NOMO-1 treated with dmso at 0.1 percent for 144 hours (cell line): ENCODE results near the gene MCC.
"Not testable (repeated sequence)": the region's sequence is repeated elsewhere in the genome, so short reads cannot be mapped to it uniquely, and the experiment has no call there.

Source experiments
- DNase-seq: peaks from one replicate; lab custom pipeline; 2025; ENCODE audit not compliant: unreplicated experiment; lab: John Stamatoyannopoulos, UW

MCC gene

GRCh38 chr5:113090336-113091106 lies 397.7 kb downstream of the MCC start:
- DNase-seq: no peak

GRCh38 chr5:113089653-113090335 lies 398.5 kb downstream of the MCC start:
- DNase-seq: no peak

- no peak for DNase-seq
Measured at GRCh38 chr5:113087976-113088514, 400.2 kb downstream of the MCC start.

- DNase-seq: no peak
Measured at GRCh38 chr5:113085880-113086409, 402.3 kb downstream of the MCC start.

GRCh38 chr5:113085084-113085414 lies 403.2 kb downstream of the MCC start:
- no peak for DNase-seq

- DNase-seq: no peak
Measured at GRCh38 chr5:113084402-113085083, 403.7 kb downstream of the MCC start.

GRCh38 chr5:113083481-113083880 lies 404.8 kb downstream of the MCC start:
- DNase-seq: no peak

- no peak for DNase-seq
Measured at GRCh38 chr5:113082547-113082905, 405.7 kb downstream of the MCC start.

GRCh38 chr5:113081881-113082546 lies 406.2 kb downstream of the MCC start:
- no peak for DNase-seq

- DNase-seq: no peak
Measured at GRCh38 chr5:113081091-113081839, 407.0 kb downstream of the MCC start.

- not testable (repeated sequence) for DNase-seq
Measured at GRCh38 chr5:113076649-113077048, 411.6 kb downstream of the MCC start.

- no peak for DNase-seq
Measured at GRCh38 chr5:113075019-113075418, 413.2 kb downstream of the MCC start.

- DNase-seq: not testable (repeated sequence)
Measured at GRCh38 chr5:113073629-113074034, 414.6 kb downstream of the MCC start.

- DNase-seq: no peak
Measured at GRCh38 chr5:113071401-113071800, 416.9 kb downstream of the MCC start.

- no peak for DNase-seq
Measured at GRCh38 chr5:113070901-113071300, 417.4 kb downstream of the MCC start.

GRCh38 chr5:113068559-113068958 lies 419.7 kb downstream of the MCC start:
- no peak for DNase-seq

GRCh38 chr5:113067635-113068344 lies 420.5 kb downstream of the MCC start:
- DNase-seq: no peak

GRCh38 chr5:113065626-113066025 lies 422.6 kb downstream of the MCC start:
- no peak for DNase-seq

- no peak for DNase-seq
Measured at GRCh38 chr5:113064806-113065205, 423.4 kb downstream of the MCC start.

- no peak for DNase-seq
Measured at GRCh38 chr5:113063927-113064326, 424.3 kb downstream of the MCC start.
